OCI-LY1 (cell line): ENCODE data around the gene CLIP2.

ENCODE experiments used
- H2AFZ ChIP-seq: fragments of 200-600 bp; sonication (generic), shearing (Covaris generic); 2 replicates; pipeline ENCODE4 v1.6.0; 2014; ENCODE audit warnings: antibody characterized with exemption, mild to moderate bottlenecking, low read length
- H3F3A ChIP-seq: fragments of 200-600 bp; sonication (generic), shearing (Covaris generic); 2 replicates; pipeline ENCODE4 v1.6.0; 2014; ENCODE audit warnings: mild to moderate bottlenecking, antibody characterized with exemption, low read length, moderate library complexity; ENCODE audit not compliant: insufficient read depth
- H3K27ac ChIP-seq: fragments of 200-600 bp; sonication (generic); 2 replicates; pipeline ENCODE4 v1.5.1; 2014; ENCODE audit warnings: low read length, mixed run types, mild to moderate bottlenecking, low read depth; ENCODE audit not compliant: poor library complexity, severe bottlenecking
- H3K27me3 ChIP-seq: fragments of 200-600 bp; sonication (generic); 2 replicates; pipeline ENCODE4 v1.6.0; 2014; ENCODE audit warnings: antibody characterized with exemption, mild to moderate bottlenecking, low read length, moderate library complexity; ENCODE audit not compliant: insufficient read depth
- H3K36me3 ChIP-seq: fragments of 200-600 bp; sonication (generic); 2 replicates; pipeline ENCODE4 v1.6.1; 2014; ENCODE audit warnings: mild to moderate bottlenecking, antibody characterized with exemption, low read length, moderate library complexity, mixed read lengths; ENCODE audit not compliant: insufficient read depth
- H3K4me1 ChIP-seq: fragments of 200-600 bp; sonication (generic); 2 replicates; pipeline ENCODE4 v1.5.1; 2014; ENCODE audit warnings: mild to moderate bottlenecking, low read length, moderate library complexity; ENCODE audit not compliant: insufficient read depth, severe bottlenecking
- H3K4me2 ChIP-seq: fragments of 200-600 bp; sonication (generic), shearing (Covaris generic); 2 replicates; pipeline ENCODE4 v1.6.1; 2014; ENCODE audit warnings: low read length
- H3K4me3 ChIP-seq: fragments of 200-600 bp; sonication (generic); 2 replicates; pipeline ENCODE4 v1.5.1; 2014; ENCODE audit warnings: low read length, low read depth, mild to moderate bottlenecking, mixed read lengths; ENCODE audit not compliant: poor library complexity, severe bottlenecking
- H3K79me2 ChIP-seq: fragments of 200-600 bp; shearing (Covaris generic); 2 replicates; pipeline ENCODE4 v1.6.1; 2016; ENCODE audit warnings: mixed run types, low read length, mixed read lengths; ENCODE audit not compliant: insufficient read depth
- H3K9ac ChIP-seq: fragments of 200-600 bp; sonication (generic), shearing (Covaris generic); 2 replicates; pipeline ENCODE4 v1.6.1; 2014; ENCODE audit warnings: mild to moderate bottlenecking, low read length, mixed read lengths
- H3K9me2 ChIP-seq: fragments of 200-600 bp; sonication (generic), shearing (Covaris generic); 2 replicates; pipeline ENCODE4 v1.6.1; 2014; ENCODE audit warnings: low read depth, mild to moderate bottlenecking, low read length, mixed read lengths
- H3K9me3 ChIP-seq: fragments of 200-600 bp; shearing (Covaris generic); 2 replicates; pipeline ENCODE4 v1.6.1; 2014; ENCODE audit warnings: low read length, mixed read lengths
- H4K20me1 ChIP-seq: fragments of 200-600 bp; sonication (generic), shearing (Covaris generic); 2 replicates; pipeline ENCODE4 v1.6.0; 2016; ENCODE audit warnings: mild to moderate bottlenecking, low read length; ENCODE audit not compliant: insufficient read depth
- CTCF ChIP-seq: fragments of 200-600 bp; sonication (generic), shearing (Covaris generic); IDR thresholded peaks from 2 replicates; pipeline ENCODE4 v1.5.1; 2017; ENCODE audit warnings: mild to moderate bottlenecking, antibody characterized with exemption, low read length, moderate library complexity, mixed read lengths
- EZH2 ChIP-seq: fragments of 200-600 bp; sonication (generic), shearing (Covaris generic); IDR thresholded peaks from 2 replicates; pipeline ENCODE4 v1.8.0; 2017; ENCODE audit warnings: borderline replicate concordance, mixed run types, mild to moderate bottlenecking, antibody characterized with exemption, low read length, moderate library complexity, mixed read lengths

CLIP2 gene

GRCh38 chr7:74292757-74293576 is 3.8 kb downstream of the CLIP2 start:
- Histone ChIP-seq H3K4me1 (peaks cover 12% of the 10 kb centered on the region), H3K9me2 (no peaks in the 10 kb centered on the region), H3K27ac (no peak overlapping the region), H3K9me3 (no peaks in the 10 kb centered on the region; the same call in 1 of the 2 replicates), H3K4me3 (no peak overlapping the region), H3F3A (no peaks in the 10 kb centered on the region), H4K20me1 (no peaks in the 10 kb centered on the region), H3K36me3 (no peaks in the 10 kb centered on the region), H3K79me2 (no peaks in the 10 kb centered on the region), H3K27me3 (peaks cover 32% of the 10 kb centered on the region), H2AFZ (no peak overlapping the region), H3K4me2 (no peak overlapping the region), H3K9ac (no peak overlapping the region)
- TF ChIP-seq CTCF: no peak
- TF ChIP-seq EZH2: no peak

- Histone ChIP-seq H3K4me2 (no peak overlapping the region), H3K27me3 (peaks cover 29% of the 10 kb centered on the region)
Observed at GRCh38 chr7:74293577-74293908, 4.3 kb downstream of the CLIP2 start.

GRCh38 chr7:74294191-74294998 is 5.2 kb downstream of the CLIP2 start:
- H3K4me1 ChIP-seq: peaks cover 6% of the 10 kb centered on the region
- no peaks in the 10 kb centered on the region for H3F3A ChIP-seq
- no peaks in the 10 kb centered on the region for H3K36me3 ChIP-seq
- H3K9ac ChIP-seq: no peak overlapping the region
- H3K27ac ChIP-seq: no peak overlapping the region
- no peaks in the 10 kb centered on the region; the same call in 1 of the 2 replicates for H3K9me3 ChIP-seq
- H4K20me1 ChIP-seq: no peaks in the 10 kb centered on the region
- no peaks in the 10 kb centered on the region for H3K79me2 ChIP-seq
- peaks cover 29% of the 10 kb centered on the region for H3K27me3 ChIP-seq
- TF ChIP-seq CTCF: no peak
- TF ChIP-seq EZH2: no peak
- no peak overlapping the region for H3K4me2 ChIP-seq
- H3K9me2 ChIP-seq: no peaks in the 10 kb centered on the region
- no peak overlapping the region for H3K4me3 ChIP-seq
- no peak overlapping the region for H2AFZ ChIP-seq

More at GRCh38 chr7:74293577-74293908, 4.3 kb downstream of the CLIP2 start:
- Histone ChIP-seq H4K20me1 (no peaks in the 10 kb centered on the region), H3K36me3 (no peaks in the 10 kb centered on the region), H3K4me1 (peaks cover 12% of the 10 kb centered on the region), H3K9me3 (no peaks in the 10 kb centered on the region; the same call in 1 of the 2 replicates), H2AFZ (no peak overlapping the region), H3F3A (no peaks in the 10 kb centered on the region), H3K79me2 (no peaks in the 10 kb centered on the region), H3K27ac (no peak overlapping the region), H3K4me3 (no peak overlapping the region), H3K9me2 (no peaks in the 10 kb centered on the region), H3K9ac (no peak overlapping the region)
- TF ChIP-seq EZH2 (no peak), CTCF (no peak)
